GM12891 (cell line): ENCODE measurements around the gene FRYL.

Experiments
- POLR2AphosphoS5 ChIP-seq: IDR thresholded peaks from 2 replicates; pipeline ENCODE4 v1.6.1; 2011; ENCODE audit warnings: low read depth, low read length, control low read depth
- TAF1 ChIP-seq: IDR thresholded peaks from 2 replicates; pipeline ENCODE4 v1.6.1; 2011; ENCODE audit warnings: low read depth, low read length, control low read depth

DNA sequence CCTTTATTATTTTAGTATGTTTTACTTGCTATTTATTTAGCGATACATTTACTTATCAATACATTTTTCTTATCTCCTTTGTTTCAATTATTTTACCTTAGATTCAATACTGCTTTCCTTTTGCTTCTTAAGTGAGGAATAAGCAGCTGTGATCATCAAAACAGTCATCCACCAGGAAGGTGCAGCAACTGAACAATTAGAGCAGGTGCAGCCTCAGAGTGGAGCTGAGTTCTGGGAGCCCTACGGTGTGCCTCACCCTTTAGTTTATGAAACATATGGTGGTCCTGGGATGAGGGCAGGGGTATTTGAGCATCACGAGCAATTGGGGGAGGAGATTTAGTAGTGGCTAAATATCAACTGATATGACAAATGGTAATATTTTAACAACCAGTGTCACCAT lies 111.0 kb downstream of the FRYL start:
- TF ChIP-seq POLR2AphosphoS5 = no peak
- no peak for TF ChIP-seq TAF1
